ENCODE results near the gene PODNL1. TPM values are rescaled to one million over a fixed set of nuclear protein-coding genes. Genes with fewer than 3 reads are reported as not detected.
"Not testable (repeated sequence)": the region's sequence is repeated elsewhere in the genome, so short reads cannot be mapped to it uniquely, and the experiment has no call there.

Gene PODNL1
- total RNA-seq, 1 donor from 2014 or later = 5.2 TPM

DNA sequence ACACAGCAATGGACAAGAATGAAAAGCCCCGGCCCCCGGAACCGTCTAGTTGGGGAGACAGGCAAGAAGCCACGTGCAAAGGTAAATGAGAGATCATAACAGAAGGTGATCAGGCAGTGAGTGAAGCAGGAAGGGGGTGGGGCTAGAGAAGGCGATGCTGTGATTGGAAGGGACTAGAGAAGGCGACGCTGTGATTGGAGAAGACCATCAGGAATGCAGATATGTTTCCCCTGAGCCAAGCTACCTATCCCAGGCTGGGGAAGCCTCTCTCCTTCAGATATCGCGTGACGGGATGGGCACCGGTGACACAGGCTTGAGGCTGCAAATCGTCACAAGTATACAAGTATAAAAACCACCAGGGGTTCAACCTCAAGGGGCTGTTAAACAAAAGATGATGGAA lies 35.9 kb upstream of the PODNL1 start:
- H3K27me3 ChIP-seq = no peaks in the 10 kb centered on the region
- peaks cover 9% of the 10 kb centered on the region for H3K4me1 ChIP-seq
- no peak overlapping the region for H3K4me3 ChIP-seq
- no peak for DNase-seq (ENCODE audit: extremely low spot score in 2 of 2)
- H3K36me3 ChIP-seq = peaks cover 0 to 23% of the 10 kb centered on the region in 2 donors
- no peak for TF ChIP-seq POLR2AphosphoS5 (IDR thresholded peaks at IDR 0.05; ENCODE audit: insufficient read depth in 1 of 2, low read depth in 1 of 2)
- TF ChIP-seq, protein P1, sequence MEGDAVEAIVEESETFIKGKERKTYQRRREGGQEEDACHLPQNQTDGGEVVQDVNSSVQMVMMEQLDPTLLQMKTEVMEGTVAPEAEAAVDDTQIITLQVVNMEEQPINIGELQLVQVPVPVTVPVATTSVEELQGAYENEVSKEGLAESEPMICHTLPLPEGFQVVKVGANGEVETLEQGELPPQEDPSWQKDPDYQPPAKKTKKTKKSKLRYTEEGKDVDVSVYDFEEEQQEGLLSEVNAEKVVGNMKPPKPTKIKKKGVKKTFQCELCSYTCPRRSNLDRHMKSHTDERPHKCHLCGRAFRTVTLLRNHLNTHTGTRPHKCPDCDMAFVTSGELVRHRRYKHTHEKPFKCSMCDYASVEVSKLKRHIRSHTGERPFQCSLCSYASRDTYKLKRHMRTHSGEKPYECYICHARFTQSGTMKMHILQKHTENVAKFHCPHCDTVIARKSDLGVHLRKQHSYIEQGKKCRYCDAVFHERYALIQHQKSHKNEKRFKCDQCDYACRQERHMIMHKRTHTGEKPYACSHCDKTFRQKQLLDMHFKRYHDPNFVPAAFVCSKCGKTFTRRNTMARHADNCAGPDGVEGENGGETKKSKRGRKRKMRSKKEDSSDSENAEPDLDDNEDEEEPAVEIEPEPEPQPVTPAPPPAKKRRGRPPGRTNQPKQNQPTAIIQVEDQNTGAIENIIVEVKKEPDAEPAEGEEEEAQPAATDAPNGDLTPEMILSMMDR (IDR thresholded peaks at IDR 0.05) = no peak
- no peak for TF ChIP-seq POLR2A (IDR thresholded peaks at IDR 0.05)
- H3K27ac ChIP-seq = no peak overlapping the region
- H3K9me3 ChIP-seq = no peaks in the 10 kb centered on the region
- intact Hi-C loops (cut with DNase I) = no loop called here

- H3K4me1 ChIP-seq; H3K27me3 ChIP-seq; H3K27ac ChIP-seq; DNase-seq (ENCODE audit: extremely low spot score in 2 of 2); H3K4me3 ChIP-seq; intact Hi-C loops (cut with DNase I); H3K9me3 ChIP-seq: not testable (repeated sequence)
- peaks cover 0 to 29% of the 10 kb centered on the region in 2 donors for H3K36me3 ChIP-seq
These were observed 35.3 kb upstream of the PODNL1 start for GRCh38 chr19:13973479-13973878.

DNA sequence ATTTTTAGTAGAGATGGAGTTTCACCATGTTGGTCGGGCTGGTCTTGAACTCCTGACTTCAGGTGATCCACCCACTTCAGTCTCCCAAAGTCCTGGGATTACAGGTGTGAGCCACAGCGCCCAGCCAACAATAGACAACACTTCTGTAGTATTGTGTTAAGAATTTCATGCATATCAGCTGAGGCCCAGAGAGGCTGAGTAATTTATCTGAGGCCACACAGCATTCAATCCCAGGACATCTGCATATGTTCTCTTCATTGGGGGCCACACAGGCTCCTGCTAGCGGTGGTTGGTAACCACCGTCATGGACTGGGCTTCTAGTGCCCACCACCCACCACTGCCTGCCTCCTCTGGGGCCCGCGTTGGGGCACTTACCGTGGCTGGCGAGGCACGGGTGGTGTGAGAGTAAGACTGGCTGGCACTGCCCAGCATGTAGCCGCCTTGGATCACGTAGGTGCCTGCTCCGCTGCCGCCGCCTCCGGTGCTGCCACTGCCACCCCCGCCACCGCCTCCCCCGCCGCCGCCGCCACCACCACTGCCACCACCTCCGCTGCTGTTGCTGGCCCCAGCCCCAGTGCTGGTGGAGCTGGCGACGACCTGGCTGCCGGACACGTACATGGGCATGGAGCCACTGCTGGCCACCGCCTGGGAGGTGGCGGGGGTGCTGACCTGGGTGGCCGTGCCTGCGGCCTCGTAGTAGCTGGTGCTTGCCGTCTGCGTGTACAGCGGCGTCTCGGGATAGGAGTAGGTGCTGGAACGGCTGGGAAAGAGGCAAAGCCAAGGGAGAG lies 34.3 kb upstream of the PODNL1 start:
- no peak overlapping the region for H3K27ac ChIP-seq
- intact Hi-C loops (cut with DNase I) = no loop called here
- H3K4me3 ChIP-seq = no peak overlapping the region
- no peak for DNase-seq (ENCODE audit: extremely low spot score in 2 of 2)
- no peaks in the 10 kb centered on the region for H3K27me3 ChIP-seq
- H3K4me1 ChIP-seq = no peaks in the 10 kb centered on the region
- TF ChIP-seq POLR2AphosphoS5 (IDR thresholded peaks at IDR 0.05; ENCODE audit: insufficient read depth in 1 of 2, low read depth in 1 of 2) (no peak), POLR2A (IDR thresholded peaks at IDR 0.05) (no peak)
- TF ChIP-seq, protein P1 (IDR thresholded peaks at IDR 0.05) = no peak
- H3K9me3 ChIP-seq = no peaks in the 10 kb centered on the region
- peaks cover 0 to 37% of the 10 kb centered on the region in 2 donors for H3K36me3 ChIP-seq

GRCh38 chr19:13971868-13972267 lies 33.7 kb upstream of the PODNL1 start:
- intact Hi-C loops (cut with DNase I); H3K9me3 ChIP-seq; H3K4me1 ChIP-seq; H3K4me3 ChIP-seq; H3K27me3 ChIP-seq; DNase-seq (ENCODE audit: extremely low spot score in 2 of 2); H3K27ac ChIP-seq: not testable (repeated sequence)
- peaks cover 0 to 42% of the 10 kb centered on the region in 2 donors for H3K36me3 ChIP-seq

GRCh38 chr19:13969897-13970296 lies 31.7 kb upstream of the PODNL1 start:
- Histone ChIP-seq H3K4me1 (no peaks in the 10 kb centered on the region), H3K27me3 (no peaks in the 10 kb centered on the region), H3K27ac (no peak overlapping the region), H3K4me3 (no peak overlapping the region), H3K36me3 (peaks cover 0 to 52% of the 10 kb centered on the region in 2 donors), H3K9me3 (no peaks in the 10 kb centered on the region)
- no peak for DNase-seq (ENCODE audit: extremely low spot score in 2 of 2)
- TF ChIP-seq POLR2AphosphoS5 (IDR thresholded peaks at IDR 0.05; ENCODE audit: insufficient read depth in 1 of 2, low read depth in 1 of 2) = no peak
- TF ChIP-seq, protein P1 (IDR thresholded peaks at IDR 0.05) = no peak
- TF ChIP-seq POLR2A (IDR thresholded peaks at IDR 0.05) = no peak
- intact Hi-C loops (cut with DNase I) = no loop called here

GRCh38 chr19:13968999-13969398 lies 30.8 kb upstream of the PODNL1 start:
- Histone ChIP-seq H3K9me3 (no peaks in the 10 kb centered on the region), H3K4me3 (no peak overlapping the region), H3K27me3 (no peaks in the 10 kb centered on the region), H3K27ac (no peak overlapping the region), H3K36me3 (peaks cover 0 to 52% of the 10 kb centered on the region in 2 donors), H3K4me1 (no peaks in the 10 kb centered on the region)
- intact Hi-C loops (cut with DNase I) = no loop called here
- DNase-seq (ENCODE audit: extremely low spot score in 2 of 2) = no peak
- TF ChIP-seq, protein P1 (IDR thresholded peaks at IDR 0.05) = no peak
- TF ChIP-seq POLR2AphosphoS5 (IDR thresholded peaks at IDR 0.05; ENCODE audit: insufficient read depth in 1 of 2, low read depth in 1 of 2) (no peak), POLR2A (IDR thresholded peaks at IDR 0.05) (no peak)
